Kidney (tissue), 14 donors: ENCODE measurements around the gene CYTH3. TPM values are rescaled to one million over a fixed set of nuclear protein-coding genes. Genes with fewer than 3 reads are reported as not detected.

Source experiments
- DNase-seq, 5 donors: peaks; one replicate each; pipeline ENCODE4 v3.0.0-alpha.2; 2013 to 2020
- FAIRE-seq: peaks from 2 replicates; lab custom pipeline; 2012; peaks lifted over from hg19 to GRCh38; lab: Jason Lieb, UNC
- H3K27ac ChIP-seq, 2 donors: one replicate each; pipeline ENCODE4 v1.7.0; 2013; ENCODE audit warnings: low read depth in 2 of 2, low read length in 2 of 2, inconsistent platforms in 1 of 2
- H3K27me3 ChIP-seq: one replicate; pipeline ENCODE4 v1.7.1; 2013; ENCODE audit warnings: low read length, inconsistent platforms; ENCODE audit not compliant: control insufficient read depth, insufficient read depth
- H3K36me3 ChIP-seq, 3 donors: one replicate each; pipeline versions ENCODE4 v1.7.0 to v1.7.1; 2013; ENCODE audit warnings: low read length in 3 of 3, control low read depth in 1 of 3, inconsistent platforms in 1 of 3; ENCODE audit not compliant: insufficient read depth in 3 of 3, control insufficient read depth in 2 of 3
- H3K4me1 ChIP-seq, 3 donors: one replicate each; pipeline versions ENCODE4 v1.7.0 to v1.7.1; 2013; ENCODE audit warnings: low read length in 3 of 3, inconsistent platforms in 1 of 3, low read depth in 1 of 3; ENCODE audit not compliant: control insufficient read depth in 2 of 3, insufficient read depth in 2 of 3
- H3K4me3 ChIP-seq, 3 donors: one replicate each; pipeline versions ENCODE4 v1.7.0 to v1.8.1; 2013; ENCODE audit warnings: low read length in 3 of 3, control low read depth in 1 of 3, inconsistent platforms in 1 of 3
- H3K9ac ChIP-seq, 3 donors: one replicate each; pipeline versions ENCODE4 v1.7.0 to v1.7.1; 2013; ENCODE audit warnings: low read length in 3 of 3, control low read depth in 1 of 3, inconsistent platforms in 1 of 3
- H3K9me3 ChIP-seq, 3 donors: one replicate each; pipeline versions ENCODE4 v1.7.0 to v1.7.1; 2013; ENCODE audit warnings: low read length in 3 of 3, control low read depth in 1 of 3, inconsistent platforms in 1 of 3; ENCODE audit not compliant: control insufficient read depth in 2 of 3, insufficient read depth in 1 of 3
- CTCF ChIP-seq: IDR thresholded peaks from 3 replicates; pipeline ENCODE4 v1.5.1; 2012; ENCODE audit warnings: mild to moderate bottlenecking, moderate library complexity, borderline replicate concordance; ENCODE audit not compliant: insufficient read depth; ENCODE audit errors: extremely low read depth
- intact Hi-C: fragments of 100-400 bp; cut with DNase I; formaldehyde crosslinking; loops from one replicate; pipeline ENCODE4 v1.11.1; 2022
- polyA plus RNA-seq: library from polyadenylated mRNA; stranded (reverse); fragments of 350-450 nt; fragmentation: Illumina TruSeq; extraction: RNeasy Lipid Tissue Mini Kit (QIAGEN cat#74804); gene quantifications from one replicate; pipeline ENCODE4 v1.2.3, GENCODE V29; 2014; ENCODE audit warnings: low read depth, low replicate concordance; ENCODE audit not compliant: insufficient read depth
- total RNA-seq: library from RNA; stranded (reverse); fragmentation: NEBNext Ultra II Directional; extraction: Animal tissue kit (Norgen Biotek cat#: 25700); gene quantifications from one replicate; pipeline ENCODE4 v1.2.1, GENCODE V29; 2021
- donor health status: control.
- donor health status: control.
- donor health status: control.
- donor health status: control.
- donor health status: control.
- donor health status: DM: yes; HTN: yes; CAD: no.
- donor health status: Normal renal cell carcinoma (clear cell type).

CYTH3 gene
- total and polyA plus RNA-seq, 2 donors from 2014 or later, result 9.1 to 18.5 TPM

- no peak for TF ChIP-seq CTCF
- H3K4me1 ChIP-seq, result no peaks in the 10 kb centered on the region
- H3K9ac ChIP-seq, result no peak overlapping the region
- intact Hi-C loops, result no loop called here
- no peaks in the 10 kb centered on the region for H3K27me3 ChIP-seq
- FAIRE-seq, result no peak
- H3K36me3 ChIP-seq, result peaks cover 0 to 8% (median 2%) of the 10 kb centered on the region in 3 donors
- no peak overlapping the region for H3K4me3 ChIP-seq
- H3K9me3 ChIP-seq, result no peaks in the 10 kb centered on the region
- no peak overlapping the region for H3K27ac ChIP-seq
- DNase-seq, result no peak
Observed at GRCh38 chr7:6172910-6173295, 99.5 kb downstream of the CYTH3 start.

- Histone ChIP-seq H3K27ac (no peak overlapping the region), H3K9ac (no peak overlapping the region), H3K9me3 (no peaks in the 10 kb centered on the region), H3K36me3 (peaks cover 0 to 8% (median under 1%) of the 10 kb centered on the region in 3 donors), H3K27me3 (no peaks in the 10 kb centered on the region), H3K4me3 (no peak overlapping the region), H3K4me1 (no peaks in the 10 kb centered on the region)
- intact Hi-C loops, result no loop called here
- peak in 1 of 5 donors; percentile 51 for DNase-seq
- no peak for TF ChIP-seq CTCF
- no peak for FAIRE-seq
Observed at GRCh38 chr7:6172224-6172909, 100.1 kb downstream of the CYTH3 start.

- H3K4me1 ChIP-seq, result no peaks in the 10 kb centered on the region
- H3K27ac ChIP-seq, result no peak overlapping the region
- H3K9ac ChIP-seq, result no peak overlapping the region
- peaks cover 0 to 8% (median 0%) of the 10 kb centered on the region in 3 donors for H3K36me3 ChIP-seq
- TF ChIP-seq CTCF, result no peak
- DNase-seq (peak in 4 of 5 donors; percentile 69 to 86 (median 80)), FAIRE-seq (no peak)
- H3K27me3 ChIP-seq, result no peaks in the 10 kb centered on the region
- no peak overlapping the region for H3K4me3 ChIP-seq
- H3K9me3 ChIP-seq, result no peaks in the 10 kb centered on the region
- intact Hi-C loops, result no loop called here
Observed at GRCh38 chr7:6171532-6172223, 100.7 kb downstream of the CYTH3 start.
